Neural cell (in vitro differentiated cells): ENCODE measurements around the gene MPHOSPH9. TPM values are rescaled to one million over a fixed set of nuclear protein-coding genes. Genes with fewer than 3 reads are reported as not detected.

Experiments used
- H2AFZ ChIP-seq: fragments of 200-600, 300-800 bp; sonication (generic), shearing (Covaris generic); 2 replicates; pipeline ENCODE4 v1.6.0; 2014; ENCODE audit warnings: low read depth, mild to moderate bottlenecking, antibody characterized with exemption, low read length, moderate library complexity
- H3F3A ChIP-seq: fragments of 200-600 bp; shearing (Covaris generic); 2 replicates; pipeline ENCODE4 v1.6.1; 2016; ENCODE audit warnings: mild to moderate bottlenecking, moderate library complexity, mixed read lengths, antibody characterized with exemption, low read length; ENCODE audit not compliant: insufficient read depth, poor library complexity, severe bottlenecking
- H3K27ac ChIP-seq: fragments of 200-600, 300-800 bp; sonication (generic), shearing (Covaris generic); 2 replicates; pipeline ENCODE4 v1.5.1; 2014; ENCODE audit warnings: mild to moderate bottlenecking, low read length, moderate library complexity
- H3K27me3 ChIP-seq: fragments of 300-800, 200-600 bp; sonication (generic), shearing (Covaris generic); 2 replicates; pipeline ENCODE4 v1.6.0; 2014; ENCODE audit warnings: mild to moderate bottlenecking, low read depth, low read length, moderate library complexity; ENCODE audit not compliant: insufficient read depth
- H3K36me3 ChIP-seq: fragments of 300-800, 200-600 bp; sonication (generic), shearing (Covaris generic); 2 replicates; pipeline ENCODE4 v1.5.1; 2014; ENCODE audit warnings: mild to moderate bottlenecking, antibody characterized with exemption, low read length, moderate library complexity; ENCODE audit not compliant: insufficient read depth
- H3K4me2 ChIP-seq: fragments of 300-800, 200-600 bp; sonication (generic), shearing (Covaris generic); 2 replicates; pipeline ENCODE4 v1.6.0; 2014; ENCODE audit warnings: mild to moderate bottlenecking, low read length
- H3K4me3 ChIP-seq: fragments of 300-800, 200-600 bp; sonication (generic), shearing (Covaris generic); 2 replicates; pipeline ENCODE4 v1.5.1; 2014; ENCODE audit warnings: mild to moderate bottlenecking, low read length, moderate library complexity
- H3K79me2 ChIP-seq: fragments of 200-600 bp; shearing (Covaris generic); replicated peaks from 2 replicates; pipeline ENCODE4 v1.6.0; 2014; ENCODE audit warnings: mild to moderate bottlenecking, low read length, moderate library complexity; ENCODE audit not compliant: insufficient read depth
- H3K9ac ChIP-seq: fragments of 300-800, 200-600 bp; sonication (generic), shearing (Covaris generic); 2 replicates; pipeline ENCODE4 v1.6.1; 2016; ENCODE audit warnings: mild to moderate bottlenecking, low read length, mixed read lengths
- H3K9me2 ChIP-seq: fragments of 200-600 bp; shearing (Covaris generic); 2 replicates; pipeline ENCODE4 v1.6.1; 2016; ENCODE audit warnings: mild to moderate bottlenecking, low read length, mixed read lengths; ENCODE audit not compliant: insufficient read depth
- H3K9me3 ChIP-seq: fragments of 200-600, 300-800 bp; sonication (generic), shearing (Covaris generic); 2 replicates; pipeline ENCODE4 v1.6.1; 2016; ENCODE audit warnings: mild to moderate bottlenecking, mixed run types, low read length, moderate library complexity, mixed read lengths
- H4K20me1 ChIP-seq: fragments of 200-600 bp; shearing (Covaris generic); 2 replicates; pipeline ENCODE4 v1.6.1; 2016; ENCODE audit warnings: mild to moderate bottlenecking, mixed run types; ENCODE audit not compliant: insufficient read depth
- EP300 ChIP-seq: fragments of 450-650 bp; conservative IDR thresholded peaks from 2 replicates; pipeline ENCODE4 v1.6.1; 2014; ENCODE audit warnings: antibody characterized with exemption, mild to moderate bottlenecking, moderate library complexity; ENCODE audit not compliant: poor library complexity, severe bottlenecking
- EZH2 ChIP-seq: fragments of 200-600, 300-800 bp; shearing (Covaris generic), sonication (generic); IDR thresholded peaks from 2 replicates; pipeline ENCODE4 v1.6.1; 2014; ENCODE audit warnings: antibody characterized with exemption, low read length, borderline replicate concordance, mild to moderate bottlenecking; ENCODE audit not compliant: insufficient read depth, poor library complexity, severe bottlenecking
- MXI1 ChIP-seq: fragments of 450-650 bp; conservative IDR thresholded peaks from 2 replicates; pipeline ENCODE4 v1.6.1; 2014; ENCODE audit warnings: antibody characterized with exemption, mild to moderate bottlenecking; ENCODE audit not compliant: poor library complexity, severe bottlenecking
- POLR2AphosphoS5 ChIP-seq: IDR thresholded peaks from 2 replicates; pipeline ENCODE4 v1.6.1; 2012
- RAD21 ChIP-seq: fragments of 450-650 bp; conservative IDR thresholded peaks from 2 replicates; pipeline ENCODE4 v1.6.1; 2014; ENCODE audit warnings: antibody characterized with exemption, mild to moderate bottlenecking, moderate library complexity
- SMC3 ChIP-seq: fragments of 450-650 bp; conservative IDR thresholded peaks from 2 replicates; pipeline ENCODE4 v1.6.1; 2014; ENCODE audit warnings: antibody characterized with exemption, mild to moderate bottlenecking, moderate library complexity; ENCODE audit not compliant: poor library complexity
- TAF1 ChIP-seq: IDR thresholded peaks from 2 replicates; pipeline ENCODE4 v1.6.1; 2012; ENCODE audit warnings: low read depth
- polyA plus RNA-seq: library from polyadenylated mRNA; depleted of rRNA; stranded (reverse); fragments of >200 nt; gene quantifications from 2 replicates; pipeline ENCODE4 v1.2.3, GENCODE V29; 2014
- TF ChIP-seq, protein P1 (sequence below): IDR thresholded peaks from 2 replicates; pipeline ENCODE4 v1.6.1; 2012; ENCODE audit warnings: borderline replicate concordance
- TF ChIP-seq, protein P2 (sequence below): fragments of 450-650 bp; IDR thresholded peaks from 2 replicates; pipeline ENCODE4 v1.5.1; 2014; ENCODE audit warnings: antibody characterized with exemption, mild to moderate bottlenecking, moderate library complexity; ENCODE audit not compliant: poor library complexity, severe bottlenecking

The MPHOSPH9 gene
- polyA plus RNA-seq, 1 donor from 2014 or later = 59.1 TPM

DNA sequence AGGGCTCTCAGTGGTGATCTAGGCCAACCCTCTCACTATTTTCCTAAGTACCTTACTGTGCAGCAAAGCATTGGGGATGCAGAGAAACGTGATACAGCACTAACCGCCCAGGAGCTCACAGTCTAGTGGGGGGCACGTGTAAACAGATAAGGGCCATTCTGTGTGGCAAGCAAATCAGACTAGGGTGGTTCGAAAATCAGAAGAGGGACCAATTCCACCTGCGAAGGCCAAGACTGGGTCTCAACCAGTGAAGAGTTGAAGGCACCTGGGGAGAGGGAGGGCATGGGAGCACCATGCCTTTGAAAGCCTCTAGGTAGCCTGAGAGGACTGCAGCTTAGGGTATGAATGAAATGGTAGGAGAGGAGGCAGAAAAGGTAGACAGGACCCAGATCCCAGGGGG is 84.3 kb downstream of the MPHOSPH9 start:
- Histone ChIP-seq H3K4me2 (no peak overlapping the region), H3K4me3 (no peak overlapping the region), H3K79me2 (no peaks in the 10 kb centered on the region), H3K9me2 (no peaks in the 10 kb centered on the region), H3K27ac (no peak overlapping the region), H3K9me3 (no peaks in the 10 kb centered on the region), H3K36me3 (no peaks in the 10 kb centered on the region), H2AFZ (no peak overlapping the region), H4K20me1 (no peaks in the 10 kb centered on the region), H3K9ac (no peak overlapping the region), H3F3A (no peaks in the 10 kb centered on the region), H3K27me3 (peaks cover 6% of the 10 kb centered on the region)
- no peak for TF ChIP-seq EZH2
- TF ChIP-seq MXI1 = no peak
- TF ChIP-seq, protein P1, sequence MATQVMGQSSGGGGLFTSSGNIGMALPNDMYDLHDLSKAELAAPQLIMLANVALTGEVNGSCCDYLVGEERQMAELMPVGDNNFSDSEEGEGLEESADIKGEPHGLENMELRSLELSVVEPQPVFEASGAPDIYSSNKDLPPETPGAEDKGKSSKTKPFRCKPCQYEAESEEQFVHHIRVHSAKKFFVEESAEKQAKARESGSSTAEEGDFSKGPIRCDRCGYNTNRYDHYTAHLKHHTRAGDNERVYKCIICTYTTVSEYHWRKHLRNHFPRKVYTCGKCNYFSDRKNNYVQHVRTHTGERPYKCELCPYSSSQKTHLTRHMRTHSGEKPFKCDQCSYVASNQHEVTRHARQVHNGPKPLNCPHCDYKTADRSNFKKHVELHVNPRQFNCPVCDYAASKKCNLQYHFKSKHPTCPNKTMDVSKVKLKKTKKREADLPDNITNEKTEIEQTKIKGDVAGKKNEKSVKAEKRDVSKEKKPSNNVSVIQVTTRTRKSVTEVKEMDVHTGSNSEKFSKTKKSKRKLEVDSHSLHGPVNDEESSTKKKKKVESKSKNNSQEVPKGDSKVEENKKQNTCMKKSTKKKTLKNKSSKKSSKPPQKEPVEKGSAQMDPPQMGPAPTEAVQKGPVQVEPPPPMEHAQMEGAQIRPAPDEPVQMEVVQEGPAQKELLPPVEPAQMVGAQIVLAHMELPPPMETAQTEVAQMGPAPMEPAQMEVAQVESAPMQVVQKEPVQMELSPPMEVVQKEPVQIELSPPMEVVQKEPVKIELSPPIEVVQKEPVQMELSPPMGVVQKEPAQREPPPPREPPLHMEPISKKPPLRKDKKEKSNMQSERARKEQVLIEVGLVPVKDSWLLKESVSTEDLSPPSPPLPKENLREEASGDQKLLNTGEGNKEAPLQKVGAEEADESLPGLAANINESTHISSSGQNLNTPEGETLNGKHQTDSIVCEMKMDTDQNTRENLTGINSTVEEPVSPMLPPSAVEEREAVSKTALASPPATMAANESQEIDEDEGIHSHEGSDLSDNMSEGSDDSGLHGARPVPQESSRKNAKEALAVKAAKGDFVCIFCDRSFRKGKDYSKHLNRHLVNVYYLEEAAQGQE = no peak
- no peak for TF ChIP-seq EP300
- TF ChIP-seq RAD21 = no peak
- TF ChIP-seq, protein P2, sequence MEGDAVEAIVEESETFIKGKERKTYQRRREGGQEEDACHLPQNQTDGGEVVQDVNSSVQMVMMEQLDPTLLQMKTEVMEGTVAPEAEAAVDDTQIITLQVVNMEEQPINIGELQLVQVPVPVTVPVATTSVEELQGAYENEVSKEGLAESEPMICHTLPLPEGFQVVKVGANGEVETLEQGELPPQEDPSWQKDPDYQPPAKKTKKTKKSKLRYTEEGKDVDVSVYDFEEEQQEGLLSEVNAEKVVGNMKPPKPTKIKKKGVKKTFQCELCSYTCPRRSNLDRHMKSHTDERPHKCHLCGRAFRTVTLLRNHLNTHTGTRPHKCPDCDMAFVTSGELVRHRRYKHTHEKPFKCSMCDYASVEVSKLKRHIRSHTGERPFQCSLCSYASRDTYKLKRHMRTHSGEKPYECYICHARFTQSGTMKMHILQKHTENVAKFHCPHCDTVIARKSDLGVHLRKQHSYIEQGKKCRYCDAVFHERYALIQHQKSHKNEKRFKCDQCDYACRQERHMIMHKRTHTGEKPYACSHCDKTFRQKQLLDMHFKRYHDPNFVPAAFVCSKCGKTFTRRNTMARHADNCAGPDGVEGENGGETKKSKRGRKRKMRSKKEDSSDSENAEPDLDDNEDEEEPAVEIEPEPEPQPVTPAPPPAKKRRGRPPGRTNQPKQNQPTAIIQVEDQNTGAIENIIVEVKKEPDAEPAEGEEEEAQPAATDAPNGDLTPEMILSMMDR = no peak
- TF ChIP-seq SMC3 = no peak
- no peak for TF ChIP-seq POLR2AphosphoS5
- no peak for TF ChIP-seq TAF1

DNA sequence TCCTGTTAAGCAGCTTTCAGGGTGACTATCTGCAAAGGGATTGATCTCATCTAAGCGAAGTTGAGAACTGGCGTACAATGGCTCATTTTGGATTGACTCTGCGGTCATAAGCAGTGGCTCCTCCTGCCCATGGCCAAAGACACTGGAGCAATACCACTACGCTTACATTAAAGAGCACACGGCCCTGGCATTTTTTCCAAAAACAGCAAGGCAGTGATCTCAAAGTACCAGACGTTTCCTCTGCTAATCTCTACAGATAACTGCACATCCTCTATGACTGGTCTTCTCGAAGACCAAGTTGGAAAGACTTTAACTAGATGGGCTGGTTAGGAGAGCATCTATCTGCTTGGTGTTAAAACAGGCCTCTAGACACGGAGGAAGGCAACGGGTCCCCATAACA is 84.7 kb downstream of the MPHOSPH9 start:
- peaks cover 6% of the 10 kb centered on the region for H3K27me3 ChIP-seq
- no peaks in the 10 kb centered on the region for H4K20me1 ChIP-seq
- H3K79me2 ChIP-seq = no peaks in the 10 kb centered on the region
- no peaks in the 10 kb centered on the region for H3K9me2 ChIP-seq
- no peaks in the 10 kb centered on the region for H3F3A ChIP-seq
- no peak overlapping the region for H2AFZ ChIP-seq
- no peak overlapping the region for H3K4me3 ChIP-seq
- no peak overlapping the region for H3K4me2 ChIP-seq
- H3K36me3 ChIP-seq = no peaks in the 10 kb centered on the region
- H3K9me3 ChIP-seq = no peaks in the 10 kb centered on the region
- TF ChIP-seq EP300 (no peak), POLR2AphosphoS5 (no peak), SMC3 (no peak), RAD21 (no peak), TAF1 (no peak), MXI1 (no peak), EZH2 (no peak)
- TF ChIP-seq, protein P1 = no peak
- TF ChIP-seq, protein P2 = no peak
- no peak overlapping the region for H3K27ac ChIP-seq
- H3K9ac ChIP-seq = no peak overlapping the region
